T-cell (primary cell): ENCODE data around the gene ATP5F1D. TPM values are rescaled to one million over a fixed set of nuclear protein-coding genes. Genes with fewer than 3 reads are reported as not detected.
A peak's percentile ranks its signal among the peaks of the same experiment; 100 is the strongest.

Experiments used
- ATAC-seq, 4 experiments: fragments of 200-7000 bp in 3 of 4; fragments of 150-1000 bp in 1 of 4; cut with Tn5 transposase; replicated peaks in 1 of 4; 1 replicate in 3 of 4; 2 replicates in 1 of 4; pipeline ENCODE4 v1.10.0; 2021; ENCODE audit warnings: moderate library complexity in 3 of 4, mild to moderate bottlenecking in 2 of 4, moderate number of reproducible peaks in 1 of 4
- CTCF ChIA-PET, 2 donors: fragments of 300-600 bp; sonication (Branson Sonifier 250); formaldehyde crosslinking; loops; one replicate each; lab custom pipeline; 2022; ENCODE audit warnings: antibody characterized with exemption in 2 of 2; lab: Charles Lee
- POLR2A ChIA-PET, 2 donors: fragments of 300-600 bp; sonication (Branson Sonifier 250); formaldehyde crosslinking; loops; one replicate each; lab custom pipeline; 2022; ENCODE audit warnings: antibody characterized with exemption in 2 of 2; lab: Charles Lee
- DNase-seq, 35 experiments: peaks; one replicate each; pipeline versions ENCODE4 v3.0.0 to v3.0.0-alpha.2; 2013 to 2023
- H3K27ac ChIP-seq: one replicate; pipeline ENCODE4 v1.5.1; 2013; ENCODE audit warnings: low read length
- H3K27me3 ChIP-seq, 2 experiments: replicated peaks in 1 of 2; 1 replicate in 1 of 2; 2 replicates in 1 of 2; pipeline versions ENCODE4 v1.6.1 to v1.7.0; 2013; ENCODE audit warnings: low read length in 1 of 2, mixed read lengths in 1 of 2; ENCODE audit not compliant: control insufficient read depth in 2 of 2, insufficient read depth in 2 of 2; ENCODE audit errors: extremely low read depth in 1 of 2
- H3K36me3 ChIP-seq, 2 donors: 1 replicate in 1 of 2; 2 replicates in 1 of 2; pipeline versions ENCODE4 v1.6.1 to v1.7.0; 2013; ENCODE audit warnings: low read length in 1 of 2; ENCODE audit not compliant: control insufficient read depth in 2 of 2, insufficient read depth in 1 of 2; ENCODE audit errors: extremely low read depth in 1 of 2
- H3K4me1 ChIP-seq, 2 experiments: 1 replicate in 1 of 2; 2 replicates in 1 of 2; pipeline versions ENCODE4 v1.6.1 to v1.7.0; 2013; ENCODE audit warnings: low read length in 2 of 2, mixed read lengths in 1 of 2; ENCODE audit not compliant: insufficient read depth in 2 of 2, control insufficient read depth in 1 of 2; ENCODE audit errors: extremely low read depth in 1 of 2
- H3K4me3 ChIP-seq, 2 donors: 1 replicate in 1 of 2; 2 replicates in 1 of 2; pipeline versions ENCODE4 v1.5.1 to v1.7.0; 2013; ENCODE audit warnings: mild to moderate bottlenecking in 2 of 2, low read length in 1 of 2, moderate library complexity in 1 of 2; ENCODE audit not compliant: control insufficient read depth in 1 of 2; ENCODE audit errors: extremely low read depth in 1 of 2
- H3K9me3 ChIP-seq: 2 replicates; pipeline ENCODE4 v1.7.0; 2013
- H3K27ac Mint-ChIP-seq, 2 donors: one replicate each; pipeline ENCODE4 v1.8.0; 2020 to 2021; ENCODE audit warnings: mild to moderate bottlenecking in 2 of 2, mixed read lengths in 2 of 2
- H3K27me3 Mint-ChIP-seq, 2 donors: one replicate each; pipeline ENCODE4 v1.8.0; 2021 to 2022; ENCODE audit warnings: mixed read lengths in 2 of 2
- H3K36me3 Mint-ChIP-seq: one replicate; pipeline ENCODE4 v1.8.0; 2021; ENCODE audit warnings: mixed read lengths
- H3K4me1 Mint-ChIP-seq, 3 donors: one replicate each; pipeline ENCODE4 v1.8.0; 2020 to 2022; ENCODE audit warnings: mixed read lengths in 3 of 3, mild to moderate bottlenecking in 1 of 3
- H3K4me3 Mint-ChIP-seq, 3 donors: one replicate each; pipeline ENCODE4 v1.8.0; 2020 to 2022; ENCODE audit warnings: mild to moderate bottlenecking in 3 of 3, mixed read lengths in 3 of 3, moderate library complexity in 3 of 3
- H3K9me3 Mint-ChIP-seq, 3 donors: one replicate each; pipeline ENCODE4 v1.8.0; 2020 to 2022; ENCODE audit warnings: mixed read lengths in 3 of 3
- WGBS: methylation state at CpG from one replicate; pipeline ENCODE4 v1.1.5; 2013; ENCODE audit warnings: missing lambda C conversion rate; ENCODE audit not compliant: insufficient coverage; 5-methylcytosine and 5-hydroxymethylcytosine counted together
- total RNA-seq, 35 experiments: library from RNA in 6 of 35; stranded (reverse) in 6 of 35; fragments of 120-200 nt in 1 of 35; gene quantifications; one replicate each; pipeline versions ENCODE4 v1.2.1 to v1.2.4 and lab custom pipeline; 2013 to 2026

The ATP5F1D gene
- total RNA-seq, 5 donors from 2014 or later (not counting 1 experiment from before 2014, with no cell fraction given): 117 to 233 (median 155) TPM

DNA sequence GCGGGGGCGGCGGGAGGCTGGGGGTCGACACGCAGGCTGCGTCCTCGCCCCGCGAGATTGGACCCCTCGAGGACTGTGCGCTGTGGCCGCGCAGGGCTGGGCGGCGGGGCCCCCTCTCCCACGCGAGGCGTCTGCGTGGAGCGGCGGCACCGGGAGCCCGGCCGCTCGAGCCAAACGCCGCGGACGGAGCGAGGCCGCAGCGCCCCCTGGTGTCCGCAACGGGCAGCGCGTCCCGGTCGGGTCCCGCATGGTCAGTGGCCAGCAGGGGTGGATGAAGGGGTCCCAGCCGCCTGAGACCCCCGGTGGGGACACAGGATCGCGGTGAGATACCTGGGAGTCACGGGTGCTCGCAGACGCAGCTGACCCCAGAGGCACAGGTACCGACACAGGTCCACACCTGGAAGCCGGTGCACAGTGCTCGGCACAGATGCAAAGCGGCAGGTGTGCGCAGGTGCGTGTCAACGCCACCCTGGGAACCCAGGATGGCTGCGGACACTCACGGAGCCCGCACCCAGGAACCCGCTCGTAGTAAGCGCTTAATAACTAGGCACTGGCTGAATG is 25.4 kb downstream of the ATP5F1D start:
- peaks cover 21% of the 10 kb centered on the region for H3K36me3 Mint-ChIP-seq
- Histone ChIP-seq H3K27me3 (no peaks in the 10 kb centered on the region), H3K9me3 (no peaks in the 10 kb centered on the region), H3K4me3 (peak overlapping the region; percentile 42 to 47), H3K27ac (no peak overlapping the region), H3K36me3 (peaks cover 6 to 16% of the 10 kb centered on the region in 2 donors), H3K4me1 (peaks cover 42 to 70% of the 10 kb centered on the region in 2 experiments)
- DNase-seq (peak in 21 of 35 experiments; percentile 41 to 82 (median 60)), ATAC-seq (peak; percentile 7 to 20 (median 18))
- peak overlapping the region; percentile 34 to 94 (median 57) for H3K4me3 Mint-ChIP-seq
- WGBS: 1% methylated on average over 50 of the region's 59 CpGs
- H3K9me3 Mint-ChIP-seq: no peaks in the 10 kb centered on the region
- H3K27ac Mint-ChIP-seq: peak overlapping the region; percentile 52 to 62
- ChIA-PET CTCF (interaction anchor here (0.6 to 3.6 kb wide), 6 partner anchors 8 to 559 kb away, joined by 3 to 115 read pairs (median 12); no protein-coding TSS in a partner anchor), POLR2A (interaction anchor here (1.3 to 2.8 kb wide), 2 partner anchors 22 kb away, joined by 13 to 20 read pairs; no protein-coding TSS in a partner anchor)
- peaks cover 52 to 73% (median 52%) of the 10 kb centered on the region in 3 donors for H3K4me1 Mint-ChIP-seq
- H3K27me3 Mint-ChIP-seq: no peaks in the 10 kb centered on the region

DNA sequence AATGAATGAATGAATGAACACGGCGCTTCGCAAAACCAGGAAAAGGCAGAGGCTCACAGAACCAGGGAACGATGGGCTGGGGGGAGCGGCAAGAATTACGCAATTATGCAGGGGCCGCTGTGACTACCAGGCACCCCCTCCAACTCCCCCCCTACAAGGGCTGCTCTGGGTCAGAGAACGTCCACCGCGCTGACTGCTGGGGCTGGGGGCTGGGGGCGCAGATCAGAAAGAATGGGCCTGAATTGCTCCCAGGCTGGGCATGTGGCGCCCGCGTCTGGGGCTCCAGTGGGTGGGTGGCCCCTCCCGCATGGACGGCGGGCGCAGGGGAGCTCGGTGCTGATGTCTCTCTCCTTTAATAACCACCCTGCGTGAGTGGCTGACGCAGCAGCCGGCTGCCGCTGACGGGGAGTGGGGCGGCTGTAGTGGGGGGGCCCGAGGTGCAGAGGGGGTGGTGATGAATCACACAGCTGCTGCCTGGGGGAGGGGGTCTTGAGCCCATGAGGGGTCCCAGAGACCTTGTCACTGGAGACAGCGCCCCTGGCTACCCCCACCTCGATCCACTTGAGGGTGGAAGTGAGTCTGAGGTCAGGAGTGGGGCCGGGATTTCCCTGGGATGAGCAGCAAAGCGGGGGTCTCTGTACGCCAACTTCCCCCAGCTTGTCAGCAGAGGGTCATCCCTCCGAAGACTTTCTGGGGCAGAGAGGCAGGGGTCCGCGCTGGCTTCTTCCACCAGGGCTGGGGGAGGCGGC is 26.1 kb downstream of the ATP5F1D start:
- ChIA-PET POLR2A (interaction anchor here in 1 of 2 donors (2.8 kb wide), 1 partner anchor 23 kb away, joined by 20 read pairs; no protein-coding TSS in a partner anchor), CTCF (interaction anchor here (0.5 to 3.6 kb wide), 3 partner anchors 23 to 347 kb away, joined by 6 to 115 read pairs (median 28); no protein-coding TSS in a partner anchor)
- peaks cover 25% of the 10 kb centered on the region for H3K36me3 Mint-ChIP-seq
- Histone ChIP-seq H3K27me3 (no peaks in the 10 kb centered on the region), H3K9me3 (no peaks in the 10 kb centered on the region), H3K4me1 (peaks cover 37 to 70% of the 10 kb centered on the region in 2 experiments), H3K36me3 (peaks cover 6 to 23% of the 10 kb centered on the region in 2 donors), H3K4me3 (peak overlapping the region in 1 of 2 donors; percentile 17), H3K27ac (no peak overlapping the region)
- no peaks in the 10 kb centered on the region for H3K9me3 Mint-ChIP-seq
- 42% methylated on average over 10 of the region's 35 CpGs for WGBS
- DNase-seq: peak in 4 of 35 experiments; percentile 34 to 52 (median 48)
- peak overlapping the region; percentile 34 to 94 (median 57) for H3K4me3 Mint-ChIP-seq
- H3K4me1 Mint-ChIP-seq: peaks cover 55 to 75% (median 57%) of the 10 kb centered on the region in 3 donors
- peak overlapping the region; percentile 52 to 62 for H3K27ac Mint-ChIP-seq
- no peaks in the 10 kb centered on the region for H3K27me3 Mint-ChIP-seq
- ATAC-seq: no peak

GRCh38 chr19:1268226-1269064 is 26.9 kb downstream of the ATP5F1D start:
- no peaks in the 10 kb centered on the region for H3K9me3 ChIP-seq
- ChIA-PET CTCF (interaction anchor here (0.5 to 3.6 kb wide), 9 partner anchors 10 to 1768 kb away, joined by 3 to 115 read pairs (median 4); no protein-coding TSS in a partner anchor), POLR2A (interaction anchor here (0.5 to 2.8 kb wide), 29 partner anchors 9 to 877 kb away, joined by 3 to 58 read pairs (median 4); partner anchors contain the start of genes ABCA7 (in 1 of the 2), ARHGAP45 (in 1 of the 2), RNU6-2 (in 1 of the 2) and TCF3 (in 1 of the 2))
- peak overlapping the region; percentile 66 to 94 (median 76) for H3K4me3 Mint-ChIP-seq
- ATAC-seq: no peak
- H3K36me3 Mint-ChIP-seq: peaks cover 31% of the 10 kb centered on the region
- no peaks in the 10 kb centered on the region for H3K9me3 Mint-ChIP-seq
- H3K27me3 ChIP-seq: no peaks in the 10 kb centered on the region
- H3K4me1 ChIP-seq: peaks cover 39 to 71% of the 10 kb centered on the region in 2 experiments
- H3K27ac ChIP-seq: peak overlapping the region; percentile 75
- H3K27ac Mint-ChIP-seq: peak overlapping the region; percentile 79 to 80
- peak overlapping the region; percentile 5 to 95 for H3K4me3 ChIP-seq
- peaks cover 13 to 30% of the 10 kb centered on the region in 2 donors for H3K36me3 ChIP-seq
- peaks cover 55 to 73% (median 59%) of the 10 kb centered on the region in 3 donors for H3K4me1 Mint-ChIP-seq
- H3K27me3 Mint-ChIP-seq: no peaks in the 10 kb centered on the region
- WGBS: 62% methylated on average over 28 of the region's 40 CpGs
- no peak for DNase-seq

GRCh38 chr19:1269065-1269477 is 27.5 kb downstream of the ATP5F1D start, which contains the start of gene CIRBP:
Gene CIRBP, plus strand, starts transcription at chr19:1269332. Its CDS starts 1,602 bp downstream, at chr19:1270934.
- no peaks in the 10 kb centered on the region for H3K27me3 Mint-ChIP-seq
- POLR2A ChIA-PET: interaction anchor here (0.5 to 2.8 kb wide), 30 partner anchors 10 to 876 kb away, joined by 3 to 58 read pairs (median 4); partner anchors contain the start of genes ABCA7 (in 1 of the 2), ARHGAP45 (in 1 of the 2), RNU6-2 (in 1 of the 2) and TCF3 (in 1 of the 2)
- CTCF ChIA-PET: interaction anchor here in 1 of 2 donors (0.6 to 1.4 kb wide), 6 partner anchors 11 to 1767 kb away, joined by 3 to 47 read pairs (median 4); no protein-coding TSS in a partner anchor
- peak; percentile 79 to 83 (median 82) for ATAC-seq
- no peaks in the 10 kb centered on the region for H3K27me3 ChIP-seq
- peak within 1 kb of the TSS; percentile 91 for H3K27ac ChIP-seq
- H3K4me3 ChIP-seq: peak within 1 kb of the TSS; percentile 95 to 99
- H3K27ac Mint-ChIP-seq: peak within 1 kb of the TSS; percentile 86 to 89
- H3K9me3 ChIP-seq: no peaks in the 10 kb centered on the region
- DNase-seq: peak; percentile 94 to 100 (median 98)
- peaks cover 44 to 77% of the 10 kb centered on the region in 2 experiments for H3K4me1 ChIP-seq
- peaks cover 61 to 79% (median 64%) of the 10 kb centered on the region in 3 donors for H3K4me1 Mint-ChIP-seq
- peaks cover 37% of the 10 kb centered on the region for H3K36me3 Mint-ChIP-seq
- no peaks in the 10 kb centered on the region for H3K9me3 Mint-ChIP-seq
- peaks cover 19 to 37% of the 10 kb centered on the region in 2 donors for H3K36me3 ChIP-seq
- H3K4me3 Mint-ChIP-seq: peak within 1 kb of the TSS; percentile 82 to 94 (median 89)
- WGBS: under 1% methylated on average over 50 of the region's 50 CpGs

GRCh38 chr19:1269478-1270212 is 28.1 kb downstream of the ATP5F1D start:
- WGBS: under 1% methylated on average over 61 of the region's 64 CpGs
- H3K4me3 ChIP-seq: peak overlapping the region; percentile 95 to 99
- H3K36me3 Mint-ChIP-seq: peaks cover 37% of the 10 kb centered on the region

More at GRCh38 chr19:1269478-1270212, 28.1 kb downstream of the ATP5F1D start:
- Histone ChIP-seq H3K9me3 (no peaks in the 10 kb centered on the region), H3K36me3 (peaks cover 25 to 42% of the 10 kb centered on the region in 2 donors), H3K27me3 (no peaks in the 10 kb centered on the region), H3K4me1 (peaks cover 50 to 83% of the 10 kb centered on the region in 2 experiments), H3K27ac (peak overlapping the region; percentile 91)
- Mint-ChIP-seq H3K4me3 (peak overlapping the region; percentile 82 to 94 (median 89)), H3K27ac (peak overlapping the region; percentile 86 to 89), H3K27me3 (no peaks in the 10 kb centered on the region), H3K4me1 (peaks cover 64 to 78% (median 65%) of the 10 kb centered on the region in 3 donors), H3K9me3 (no peaks in the 10 kb centered on the region)
- POLR2A ChIA-PET: interaction anchor here (0.6 to 2.8 kb wide), 13 partner anchors 10 to 1349 kb away, joined by 3 to 58 read pairs (median 5); partner anchors contain the start of genes ABCA7 (in 1 of the 2), ARHGAP45 (in 1 of the 2) and TCF3 (in 1 of the 2)
- ATAC-seq: peak; percentile 48 to 55 (median 54)
- CTCF ChIA-PET: interaction anchor here in 1 of 2 donors (1.0 to 1.4 kb wide), 4 partner anchors 11 to 26 kb away, joined by 3 to 47 read pairs (median 4); no protein-coding TSS in a partner anchor
- DNase-seq: peak; percentile 73 to 93 (median 84)
